ENCODE results near the gene ELOVL5. TPM values are rescaled to one million over a fixed set of nuclear protein-coding genes. Genes with fewer than 3 reads are reported as not detected.

Gene ELOVL5
- total RNA-seq, 1 donor from 2014 or later, result 55.9 TPM

- no peak for DNase-seq (ENCODE audit: low read depth)
- TF ChIP-seq CTCF (conservative IDR thresholded peaks at IDR 0.05; ENCODE audit: low read depth, low read length), result no peak
- no peak overlapping the region for H3K4me3 ChIP-seq (ENCODE audit: low read depth, low read length)
These were observed 33.7 kb upstream of the ELOVL5 start for GRCh38 chr6:53382421-53382820.

GRCh38 chr6:53378208-53378607, 29.5 kb upstream of the ELOVL5 start:
- no peak overlapping the region for H3K4me3 ChIP-seq (ENCODE audit: low read depth, low read length)
- TF ChIP-seq CTCF (conservative IDR thresholded peaks at IDR 0.05; ENCODE audit: low read depth, low read length), result no peak
- no peak for DNase-seq (ENCODE audit: low read depth)

- TF ChIP-seq CTCF (conservative IDR thresholded peaks at IDR 0.05; ENCODE audit: low read depth, low read length), result no peak
- no peak overlapping the region for H3K4me3 ChIP-seq (ENCODE audit: low read depth, low read length)
- DNase-seq (ENCODE audit: low read depth), result no peak
These were observed 29.0 kb upstream of the ELOVL5 start for GRCh38 chr6:53377793-53378192.

GRCh38 chr6:53377289-53377688, 28.5 kb upstream of the ELOVL5 start:
- TF ChIP-seq CTCF (conservative IDR thresholded peaks at IDR 0.05; ENCODE audit: low read depth, low read length), result no peak
- H3K4me3 ChIP-seq (ENCODE audit: low read depth, low read length), result no peak overlapping the region
- DNase-seq (ENCODE audit: low read depth), result no peak

- DNase-seq (ENCODE audit: low read depth), result no peak
These were observed 28.0 kb upstream of the ELOVL5 start for GRCh38 chr6:53376661-53377226.

GRCh38 chr6:53375847-53376246, 27.1 kb upstream of the ELOVL5 start:
- no peak for TF ChIP-seq CTCF (conservative IDR thresholded peaks at IDR 0.05; ENCODE audit: low read depth, low read length)
- H3K4me3 ChIP-seq (ENCODE audit: low read depth, low read length), result no peak overlapping the region
- no peak for DNase-seq (ENCODE audit: low read depth)

More at GRCh38 chr6:53376661-53377226, 28.0 kb upstream of the ELOVL5 start:
- TF ChIP-seq CTCF (conservative IDR thresholded peaks at IDR 0.05; ENCODE audit: low read depth, low read length), result no peak
- H3K4me3 ChIP-seq (ENCODE audit: low read depth, low read length), result no peak overlapping the region

GRCh38 chr6:53373638-53374037, 24.9 kb upstream of the ELOVL5 start:
- no peak overlapping the region for H3K4me3 ChIP-seq (ENCODE audit: low read depth, low read length)
- no peak for TF ChIP-seq CTCF (conservative IDR thresholded peaks at IDR 0.05; ENCODE audit: low read depth, low read length)
- DNase-seq (ENCODE audit: low read depth), result no peak
